ENCODE measurements around the gene SAP30L. TPM values are rescaled to one million over a fixed set of nuclear protein-coding genes. Genes with fewer than 3 reads are reported as not detected.

Gene SAP30L
- total and polyA plus RNA-seq, 12 donors: 22.5 to 65.1 (median 36.8) TPM

DNA sequence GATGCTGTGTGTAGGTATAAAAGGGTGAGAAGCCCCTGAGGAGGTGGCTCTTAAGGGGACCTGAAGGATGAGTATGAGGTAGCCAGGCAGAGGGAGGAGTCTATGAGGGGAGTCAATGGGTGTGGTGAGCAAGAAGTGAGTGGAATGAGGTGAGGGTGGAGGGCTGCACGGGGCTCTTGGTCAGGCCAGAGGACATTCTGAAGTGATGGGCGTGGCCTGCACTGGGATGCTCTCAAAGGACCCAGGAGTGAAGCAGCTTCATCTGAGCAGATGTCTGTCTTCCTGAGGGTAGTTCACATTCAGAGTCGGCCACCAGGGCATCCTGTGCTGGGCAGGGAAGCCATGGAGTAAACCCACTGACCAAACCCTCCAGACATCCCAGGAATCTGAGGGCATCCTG, 45.1 kb upstream of the SAP30L start:
- Histone ChIP-seq H3K27me3 (no peaks in the 10 kb centered on the region), H3K27ac (no peak overlapping the region), H3K9me3 (replicated peaks in 1 of 3) (no peaks in the 10 kb centered on the region), H3K36me3 (replicated peaks in 1 of 2) (no peaks in the 10 kb centered on the region), H3K4me1 (replicated peaks in 1 of 2) (peaks cover 0 to 9% of the 10 kb centered on the region in 2 donors), H3K4me3 (no peak overlapping the region)
- intact Hi-C loops (cut with DNase I): loop anchor here (5.0 kb wide), 3 partner anchors 208 to 328 kb away; partner anchors contain the start of gene GALNT10 (in 1 of the 2)
- WGBS, 4 donors: 90 to 97% (median 94%) methylated on average over 2 to 3 of the region's 3 CpGs
- TF ChIP-seq CTCF (IDR thresholded peaks at IDR 0.05): no peak
- no peak for TF ChIP-seq POLR2A (IDR thresholded peaks at IDR 0.05)
- DNase-seq: no peak

DNA sequence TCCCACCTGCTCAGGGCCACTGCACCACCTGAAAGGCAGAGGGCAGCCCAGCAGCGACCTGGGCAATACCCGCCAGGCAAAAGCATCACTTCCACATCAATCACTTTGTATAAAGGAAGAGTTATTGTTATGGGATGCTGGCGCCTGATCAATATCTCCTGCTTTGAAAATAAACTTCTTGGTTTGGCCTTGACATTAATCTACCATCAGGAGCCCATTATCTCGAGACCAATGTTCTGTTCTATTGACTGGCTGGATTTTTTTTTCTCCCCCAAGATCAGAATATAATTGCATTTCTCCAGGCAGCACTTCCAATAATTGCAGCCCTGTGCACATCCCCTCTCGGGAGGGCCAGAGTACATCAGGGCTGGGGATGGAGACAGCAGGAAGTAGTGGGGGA, 44.4 kb upstream of the SAP30L start:
- no peaks in the 10 kb centered on the region for H3K9me3 ChIP-seq (replicated peaks in 1 of 3)
- peaks cover 0 to 9% of the 10 kb centered on the region in 2 donors for H3K4me1 ChIP-seq (replicated peaks in 1 of 2)
- DNase-seq: no peak
- no peak for TF ChIP-seq POLR2A (IDR thresholded peaks at IDR 0.05)
- no peak for TF ChIP-seq CTCF (IDR thresholded peaks at IDR 0.05)
- no peaks in the 10 kb centered on the region for H3K27me3 ChIP-seq
- no peak overlapping the region for H3K27ac ChIP-seq
- H3K4me3 ChIP-seq: no peak overlapping the region
- H3K36me3 ChIP-seq (replicated peaks in 1 of 2): no peaks in the 10 kb centered on the region
- 66 to 86% (median 73%) methylated on average over 5 of the region's 5 CpGs for WGBS, 4 donors
- intact Hi-C loops (cut with DNase I): loop anchor here (5.0 kb wide), 3 partner anchors 209 to 329 kb away; partner anchors contain the start of gene GALNT10 (in 1 of the 2)

- DNase-seq: no peak
- no peak overlapping the region for H3K27ac ChIP-seq
- TF ChIP-seq POLR2A (IDR thresholded peaks at IDR 0.05) (no peak), CTCF (IDR thresholded peaks at IDR 0.05) (no peak)
- intact Hi-C loops (cut with DNase I): loop anchor here (5.0 kb wide), 3 partner anchors 210 to 330 kb away; partner anchors contain the start of gene GALNT10 (in 1 of the 2)
- no peaks in the 10 kb centered on the region for H3K36me3 ChIP-seq (replicated peaks in 1 of 2)
- H3K4me1 ChIP-seq (replicated peaks in 1 of 2): peaks cover 0 to 9% of the 10 kb centered on the region in 2 donors
- H3K9me3 ChIP-seq (replicated peaks in 1 of 3): no peaks in the 10 kb centered on the region
- no peaks in the 10 kb centered on the region for H3K27me3 ChIP-seq
- WGBS, 4 donors: 93 to 96% (median 96%) methylated on average over 9 of the region's 9 CpGs
- H3K4me3 ChIP-seq: no peak overlapping the region
Observed at GRCh38 chr5:154401931-154402330, 43.9 kb upstream of the SAP30L start.

DNA sequence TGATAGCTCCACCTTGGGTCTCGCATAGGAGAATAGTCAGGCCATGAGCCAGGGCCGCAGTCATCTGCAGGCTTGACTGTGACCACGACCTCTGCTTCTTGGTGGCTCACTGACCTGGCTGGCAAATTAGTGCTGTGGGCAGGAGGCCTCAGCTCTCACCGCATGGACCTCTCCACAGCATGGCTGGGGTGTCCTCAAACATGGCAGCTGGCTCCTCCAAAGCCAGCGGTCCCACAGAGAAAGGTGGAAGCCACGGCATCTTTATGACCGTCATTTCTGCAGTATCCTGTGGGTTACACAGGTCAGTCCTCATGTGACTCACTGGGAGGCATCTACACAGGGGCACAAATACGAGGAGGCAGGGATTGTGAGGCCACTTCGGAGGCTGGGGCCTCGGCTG, 43.2 kb upstream of the SAP30L start:
- Histone ChIP-seq H3K36me3 (replicated peaks in 1 of 2) (no peaks in the 10 kb centered on the region), H3K4me3 (no peak overlapping the region), H3K27me3 (no peaks in the 10 kb centered on the region), H3K27ac (no peak overlapping the region), H3K4me1 (replicated peaks in 1 of 2) (peaks cover 0 to 9% of the 10 kb centered on the region in 2 donors), H3K9me3 (replicated peaks in 1 of 3) (no peaks in the 10 kb centered on the region)
- WGBS, 4 donors: 93 to 98% (median 95%) methylated on average over 7 to 10 of the region's 10 CpGs
- intact Hi-C loops (cut with DNase I): loop anchor here (5.0 kb wide), 3 partner anchors 210 to 330 kb away; partner anchors contain the start of gene GALNT10 (in 1 of the 2)
- TF ChIP-seq POLR2A (IDR thresholded peaks at IDR 0.05): no peak
- TF ChIP-seq CTCF (IDR thresholded peaks at IDR 0.05): no peak
- DNase-seq: no peak
